WTC11 (cell line): ENCODE measurements around the gene NCAPH2.

ENCODE experiments used
- CREM ChIP-seq: sonication (generic); formaldehyde crosslinking; IDR thresholded peaks from 2 replicates; pipeline ENCODE4 v1.8.1; 2022; ENCODE audit warnings: mild to moderate bottlenecking, missing genetic modification reagents, moderate library complexity
- GABPB1 ChIP-seq: sonication (generic); formaldehyde crosslinking; IDR thresholded peaks from 2 replicates; pipeline ENCODE4 v1.8.1; 2023; ENCODE audit warnings: mild to moderate bottlenecking, missing genetic modification reagents
- MXD4 ChIP-seq: fragments of 250-450 bp; sonication (Bioruptor Pico); IDR thresholded peaks from 2 replicates; pipeline ENCODE4 v1.8.0; 2021; ENCODE audit warnings: mild to moderate bottlenecking, moderate library complexity, borderline replicate concordance
- NR2C2 ChIP-seq: sonication (generic); formaldehyde crosslinking; IDR thresholded peaks from 2 replicates; pipeline ENCODE4 v1.8.0; 2022; ENCODE audit warnings: mild to moderate bottlenecking, missing genetic modification reagents
- SMAD4 ChIP-seq: sonication (generic); formaldehyde crosslinking; IDR thresholded peaks from 2 replicates; pipeline ENCODE4 v1.8.0; 2022; ENCODE audit warnings: mild to moderate bottlenecking, missing genetic modification reagents
- SP1 ChIP-seq: sonication (generic); formaldehyde crosslinking; conservative IDR thresholded peaks from 2 replicates; pipeline ENCODE4 v1.8.1; 2022; ENCODE audit warnings: missing genetic modification reagents
- ZNF263 ChIP-seq: sonication (generic); formaldehyde crosslinking; IDR thresholded peaks from 2 replicates; pipeline ENCODE4 v1.8.1; 2022; ENCODE audit warnings: low read depth, mild to moderate bottlenecking, moderate library complexity, missing genetic modification reagents
- ZNF416 ChIP-seq: fragments of 250-450 bp; sonication (Bioruptor Pico); IDR thresholded peaks from 2 replicates; pipeline ENCODE4 v1.9.0; 2021; ENCODE audit warnings: mild to moderate bottlenecking, inconsistent platforms
- TF ChIP-seq, protein P1 (sequence below): fragments of 200-600 bp; IDR thresholded peaks from 2 replicates; pipeline ENCODE4 v1.8.0; 2022; ENCODE audit warnings: antibody characterized with exemption
- TF ChIP-seq, protein P2 (sequence below): sonication (generic); formaldehyde crosslinking; IDR thresholded peaks from 2 replicates; pipeline ENCODE4 v1.8.1; 2023; ENCODE audit warnings: mild to moderate bottlenecking, missing genetic modification reagents, moderate library complexity
- TF ChIP-seq, protein P3 (sequence below): sonication (generic); formaldehyde crosslinking; IDR thresholded peaks from 2 replicates; pipeline ENCODE4 v1.8.1; 2022; ENCODE audit warnings: low read depth, missing genetic modification reagents, borderline replicate concordance
- TF ChIP-seq, protein P4 (sequence below): sonication (generic); formaldehyde crosslinking; IDR thresholded peaks from 2 replicates; pipeline ENCODE4 v1.8.0; 2022; ENCODE audit warnings: mild to moderate bottlenecking, missing genetic modification reagents

DNA sequence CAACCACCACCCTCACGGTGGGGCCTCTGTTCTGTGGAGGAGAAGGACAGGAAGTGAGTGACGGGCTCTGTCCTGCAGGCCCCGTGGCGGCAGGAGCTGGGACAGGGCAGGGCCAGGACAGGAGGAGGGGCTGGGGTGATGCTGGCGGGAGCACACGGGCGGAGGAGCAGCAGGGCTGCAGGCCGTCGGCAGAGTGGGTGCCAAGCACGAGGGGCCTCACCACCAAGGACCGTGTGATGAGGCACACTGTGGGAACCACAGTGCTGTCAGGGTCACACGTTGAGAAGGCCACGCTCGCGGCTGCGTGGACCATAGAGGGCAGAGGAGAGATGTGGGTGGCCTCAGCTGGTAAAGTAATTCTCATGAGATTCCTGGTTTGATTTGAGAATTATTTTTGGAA lies 8.9 kb downstream of the NCAPH2 start:
- TF ChIP-seq, protein P1, sequence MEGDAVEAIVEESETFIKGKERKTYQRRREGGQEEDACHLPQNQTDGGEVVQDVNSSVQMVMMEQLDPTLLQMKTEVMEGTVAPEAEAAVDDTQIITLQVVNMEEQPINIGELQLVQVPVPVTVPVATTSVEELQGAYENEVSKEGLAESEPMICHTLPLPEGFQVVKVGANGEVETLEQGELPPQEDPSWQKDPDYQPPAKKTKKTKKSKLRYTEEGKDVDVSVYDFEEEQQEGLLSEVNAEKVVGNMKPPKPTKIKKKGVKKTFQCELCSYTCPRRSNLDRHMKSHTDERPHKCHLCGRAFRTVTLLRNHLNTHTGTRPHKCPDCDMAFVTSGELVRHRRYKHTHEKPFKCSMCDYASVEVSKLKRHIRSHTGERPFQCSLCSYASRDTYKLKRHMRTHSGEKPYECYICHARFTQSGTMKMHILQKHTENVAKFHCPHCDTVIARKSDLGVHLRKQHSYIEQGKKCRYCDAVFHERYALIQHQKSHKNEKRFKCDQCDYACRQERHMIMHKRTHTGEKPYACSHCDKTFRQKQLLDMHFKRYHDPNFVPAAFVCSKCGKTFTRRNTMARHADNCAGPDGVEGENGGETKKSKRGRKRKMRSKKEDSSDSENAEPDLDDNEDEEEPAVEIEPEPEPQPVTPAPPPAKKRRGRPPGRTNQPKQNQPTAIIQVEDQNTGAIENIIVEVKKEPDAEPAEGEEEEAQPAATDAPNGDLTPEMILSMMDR: no peak
- TF ChIP-seq, protein P2, sequence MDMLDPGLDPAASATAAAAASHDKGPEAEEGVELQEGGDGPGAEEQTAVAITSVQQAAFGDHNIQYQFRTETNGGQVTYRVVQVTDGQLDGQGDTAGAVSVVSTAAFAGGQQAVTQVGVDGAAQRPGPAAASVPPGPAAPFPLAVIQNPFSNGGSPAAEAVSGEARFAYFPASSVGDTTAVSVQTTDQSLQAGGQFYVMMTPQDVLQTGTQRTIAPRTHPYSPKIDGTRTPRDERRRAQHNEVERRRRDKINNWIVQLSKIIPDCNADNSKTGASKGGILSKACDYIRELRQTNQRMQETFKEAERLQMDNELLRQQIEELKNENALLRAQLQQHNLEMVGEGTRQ: no peak
- TF ChIP-seq, protein P3, sequence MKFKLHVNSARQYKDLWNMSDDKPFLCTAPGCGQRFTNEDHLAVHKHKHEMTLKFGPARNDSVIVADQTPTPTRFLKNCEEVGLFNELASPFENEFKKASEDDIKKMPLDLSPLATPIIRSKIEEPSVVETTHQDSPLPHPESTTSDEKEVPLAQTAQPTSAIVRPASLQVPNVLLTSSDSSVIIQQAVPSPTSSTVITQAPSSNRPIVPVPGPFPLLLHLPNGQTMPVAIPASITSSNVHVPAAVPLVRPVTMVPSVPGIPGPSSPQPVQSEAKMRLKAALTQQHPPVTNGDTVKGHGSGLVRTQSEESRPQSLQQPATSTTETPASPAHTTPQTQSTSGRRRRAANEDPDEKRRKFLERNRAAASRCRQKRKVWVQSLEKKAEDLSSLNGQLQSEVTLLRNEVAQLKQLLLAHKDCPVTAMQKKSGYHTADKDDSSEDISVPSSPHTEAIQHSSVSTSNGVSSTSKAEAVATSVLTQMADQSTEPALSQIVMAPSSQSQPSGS (CRISPR knock-in tag): no peak
- TF ChIP-seq NR2C2 (no peak), CREM (CRISPR knock-in tag) (no peak), ZNF263 (no peak), ZNF416 (CRISPR knock-in tag) (no peak), SMAD4 (CRISPR knock-in tag) (no peak), MXD4 (CRISPR knock-in tag) (no peak), SP1 (CRISPR knock-in tag) (no peak), GABPB1 (no peak)
- TF ChIP-seq, protein P4, sequence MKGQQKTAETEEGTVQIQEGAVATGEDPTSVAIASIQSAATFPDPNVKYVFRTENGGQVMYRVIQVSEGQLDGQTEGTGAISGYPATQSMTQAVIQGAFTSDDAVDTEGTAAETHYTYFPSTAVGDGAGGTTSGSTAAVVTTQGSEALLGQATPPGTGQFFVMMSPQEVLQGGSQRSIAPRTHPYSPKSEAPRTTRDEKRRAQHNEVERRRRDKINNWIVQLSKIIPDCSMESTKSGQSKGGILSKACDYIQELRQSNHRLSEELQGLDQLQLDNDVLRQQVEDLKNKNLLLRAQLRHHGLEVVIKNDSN: no peak
